Neutrophil (primary cell): ENCODE measurements around the gene THRB.

Experiments used
- H3K27ac ChIP-seq: fragments of 200-600 bp; sonication (generic); 2 replicates; pipeline ENCODE4 v1.5.1; 2016; ENCODE audit warnings: mild to moderate bottlenecking, moderate library complexity
- H3K27me3 ChIP-seq: fragments of 200-600 bp; sonication (generic); 2 replicates; pipeline ENCODE4 v1.6.0; 2016; ENCODE audit warnings: mild to moderate bottlenecking
- H3K36me3 ChIP-seq: fragments of 200-600 bp; sonication (generic); 2 replicates; pipeline ENCODE4 v1.5.1; 2017
- H3K4me1 ChIP-seq, 2 experiments: fragments of 200-600 bp in 1 of 2; sonication (generic) in 1 of 2; 1 replicate in 1 of 2; 2 replicates in 1 of 2; pipeline versions ENCODE4 v1.5.1 to v1.6.1; 2013 to 2016; ENCODE audit warnings: low read depth in 1 of 2, low read length in 1 of 2, mild to moderate bottlenecking in 1 of 2, moderate library complexity in 1 of 2; ENCODE audit not compliant: control insufficient read depth in 1 of 2, insufficient read depth in 1 of 2
- H3K4me3 ChIP-seq, 2 experiments: fragments of 200-600 bp in 1 of 2; sonication (generic) in 1 of 2; 1 replicate in 1 of 2; 2 replicates in 1 of 2; pipeline ENCODE4 v1.5.1; 2013 to 2016; ENCODE audit warnings: low read depth in 1 of 2, low read length in 1 of 2, mild to moderate bottlenecking in 1 of 2, moderate library complexity in 1 of 2
- H3K9me3 ChIP-seq: fragments of 200-600 bp; sonication (generic); 2 replicates; pipeline ENCODE4 v1.5.1; 2016
- TF ChIP-seq, protein P1 (sequence below): fragments of 200-600 bp; sonication (generic); IDR thresholded peaks from 2 replicates; pipeline ENCODE4 v1.5.1; 2016; ENCODE audit warnings: antibody characterized with exemption

Gene THRB

DNA sequence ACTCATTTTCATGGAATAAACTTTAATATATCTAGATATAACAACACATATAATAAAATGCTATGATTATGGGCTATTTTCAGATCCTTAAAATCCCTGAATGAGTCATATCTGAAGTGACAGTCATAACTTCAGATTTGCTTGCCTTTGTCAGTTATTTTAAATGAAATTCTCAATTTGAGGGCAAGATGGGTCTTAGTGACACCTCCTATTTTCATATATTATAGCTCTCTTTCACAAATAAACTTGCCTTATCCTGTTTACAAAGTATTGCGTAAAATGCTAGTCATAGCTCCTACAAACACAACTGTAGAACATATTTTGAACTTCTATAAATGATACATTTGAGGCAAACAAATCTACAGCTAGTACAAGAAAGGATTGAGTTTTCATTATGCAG, 6.2 kb upstream of the THRB start:
- Histone ChIP-seq H3K27ac (no peak overlapping the region), H3K4me1 (peaks cover 4 to 18% of the 10 kb centered on the region in 2 experiments), H3K27me3 (peaks cover 64% of the 10 kb centered on the region), H3K36me3 (no peaks in the 10 kb centered on the region), H3K4me3 (no peak overlapping the region), H3K9me3 (no peaks in the 10 kb centered on the region)
- TF ChIP-seq, protein P1, sequence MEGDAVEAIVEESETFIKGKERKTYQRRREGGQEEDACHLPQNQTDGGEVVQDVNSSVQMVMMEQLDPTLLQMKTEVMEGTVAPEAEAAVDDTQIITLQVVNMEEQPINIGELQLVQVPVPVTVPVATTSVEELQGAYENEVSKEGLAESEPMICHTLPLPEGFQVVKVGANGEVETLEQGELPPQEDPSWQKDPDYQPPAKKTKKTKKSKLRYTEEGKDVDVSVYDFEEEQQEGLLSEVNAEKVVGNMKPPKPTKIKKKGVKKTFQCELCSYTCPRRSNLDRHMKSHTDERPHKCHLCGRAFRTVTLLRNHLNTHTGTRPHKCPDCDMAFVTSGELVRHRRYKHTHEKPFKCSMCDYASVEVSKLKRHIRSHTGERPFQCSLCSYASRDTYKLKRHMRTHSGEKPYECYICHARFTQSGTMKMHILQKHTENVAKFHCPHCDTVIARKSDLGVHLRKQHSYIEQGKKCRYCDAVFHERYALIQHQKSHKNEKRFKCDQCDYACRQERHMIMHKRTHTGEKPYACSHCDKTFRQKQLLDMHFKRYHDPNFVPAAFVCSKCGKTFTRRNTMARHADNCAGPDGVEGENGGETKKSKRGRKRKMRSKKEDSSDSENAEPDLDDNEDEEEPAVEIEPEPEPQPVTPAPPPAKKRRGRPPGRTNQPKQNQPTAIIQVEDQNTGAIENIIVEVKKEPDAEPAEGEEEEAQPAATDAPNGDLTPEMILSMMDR, result no peak

DNA sequence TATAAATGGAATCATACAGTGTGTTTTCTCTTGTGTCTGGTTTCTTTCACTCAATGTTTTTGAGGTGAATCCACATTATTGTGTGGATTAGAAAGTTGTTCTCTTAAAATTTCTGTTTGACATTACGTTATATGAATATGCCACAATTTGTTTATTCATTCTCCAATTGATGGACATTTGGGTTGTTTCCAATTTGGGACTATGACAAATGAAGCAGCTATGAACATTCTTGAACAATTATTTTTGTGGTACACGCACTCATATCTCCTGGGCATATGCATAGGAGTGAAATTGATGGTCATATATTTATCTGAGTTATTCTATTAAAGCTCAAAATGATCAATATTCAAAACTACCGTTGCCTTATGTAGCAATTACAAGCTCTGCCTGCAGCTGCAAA, 5.3 kb upstream of the THRB start:
- no peak overlapping the region for H3K4me3 ChIP-seq
- peaks cover 4 to 24% of the 10 kb centered on the region in 2 experiments for H3K4me1 ChIP-seq
- H3K27ac ChIP-seq, result no peak overlapping the region
- no peaks in the 10 kb centered on the region for H3K9me3 ChIP-seq
- H3K36me3 ChIP-seq, result no peaks in the 10 kb centered on the region
- TF ChIP-seq, protein P1, result no peak
- peaks cover 72% of the 10 kb centered on the region for H3K27me3 ChIP-seq

DNA sequence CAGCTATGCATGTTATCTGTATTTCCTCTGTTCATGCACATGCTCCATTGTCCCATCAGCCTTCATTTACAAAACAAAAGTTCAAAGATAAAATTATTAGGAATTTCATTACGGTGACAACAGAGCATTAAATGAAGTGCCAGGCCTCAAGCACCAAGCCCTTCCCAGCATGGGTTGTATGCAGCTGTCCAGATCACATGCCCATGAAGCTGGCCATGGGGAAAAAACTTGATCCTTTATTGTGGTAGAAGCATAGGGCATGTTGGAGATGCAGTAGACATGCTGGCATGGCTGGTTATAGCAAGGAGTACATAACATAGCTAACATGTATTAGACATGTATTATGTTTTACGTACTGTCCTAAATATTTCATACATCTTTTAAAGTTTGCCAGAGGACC, 4.1 kb upstream of the THRB start:
- H3K4me3 ChIP-seq, result no peak overlapping the region
- peaks cover 4 to 34% of the 10 kb centered on the region in 2 experiments for H3K4me1 ChIP-seq
- no peaks in the 10 kb centered on the region for H3K9me3 ChIP-seq
- peaks cover 84% of the 10 kb centered on the region for H3K27me3 ChIP-seq
- no peaks in the 10 kb centered on the region for H3K36me3 ChIP-seq
- H3K27ac ChIP-seq, result no peak overlapping the region
- TF ChIP-seq, protein P1, result no peak

DNA sequence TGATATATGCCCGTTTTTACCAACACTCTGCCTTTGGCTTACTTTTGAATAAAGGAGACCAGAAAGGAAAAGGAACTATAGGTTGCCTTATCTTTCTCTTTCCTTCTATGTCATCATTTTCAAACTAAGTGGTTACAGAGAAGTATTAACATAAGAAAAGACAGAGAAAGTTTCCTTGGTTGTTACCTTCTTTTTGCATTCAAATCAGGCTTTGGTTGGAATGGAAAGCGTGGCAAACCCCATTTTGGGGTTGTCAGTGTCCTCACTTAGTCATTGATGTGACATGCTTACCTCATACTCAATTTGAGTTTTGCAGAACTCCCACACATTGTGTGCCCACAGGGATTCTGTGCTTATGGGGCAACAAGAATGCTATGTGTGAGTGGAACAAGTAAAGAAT, 3.7 kb upstream of the THRB start:
- Histone ChIP-seq H3K27ac (no peak overlapping the region), H3K9me3 (no peaks in the 10 kb centered on the region), H3K36me3 (no peaks in the 10 kb centered on the region), H3K27me3 (peaks cover 88% of the 10 kb centered on the region), H3K4me3 (no peak overlapping the region), H3K4me1 (peaks cover 4 to 30% of the 10 kb centered on the region in 2 experiments)
- TF ChIP-seq, protein P1, result no peak

DNA sequence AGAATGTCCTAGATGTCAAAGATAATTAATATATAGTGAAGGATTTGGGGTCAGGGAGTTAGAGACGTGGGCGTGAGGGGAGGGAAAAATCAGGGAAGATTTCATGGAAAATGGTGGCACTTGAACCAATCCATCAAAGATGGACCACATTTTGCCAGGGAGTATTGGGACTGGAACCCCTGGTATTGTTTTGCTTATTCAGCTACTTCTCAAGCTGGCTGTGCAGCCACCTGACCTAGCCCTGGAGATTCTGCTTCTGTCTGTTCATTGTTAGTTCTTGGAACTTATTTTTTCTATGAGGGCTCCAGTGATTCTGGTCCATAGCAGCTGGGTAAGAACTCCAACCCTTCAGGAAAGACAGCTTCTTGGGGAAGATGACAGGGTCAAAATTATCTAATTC, 3.3 kb upstream of the THRB start:
- TF ChIP-seq, protein P1, result no peak

More for the DNA sequence above, 3.3 kb upstream of the THRB start:
- no peak overlapping the region for H3K27ac ChIP-seq
- H3K36me3 ChIP-seq, result no peaks in the 10 kb centered on the region
- H3K4me1 ChIP-seq, result peaks cover 3 to 26% of the 10 kb centered on the region in 2 experiments
- peaks cover 92% of the 10 kb centered on the region for H3K27me3 ChIP-seq
- H3K4me3 ChIP-seq, result no peak overlapping the region
- H3K9me3 ChIP-seq, result no peaks in the 10 kb centered on the region
